HUES48 (cell line): ENCODE data around the gene FOXK1.

Experiments
- H3K27ac ChIP-seq: one replicate; pipeline ENCODE4 v1.7.0; 2013; ENCODE audit warnings: low read depth, low read length, inconsistent platforms
- H3K27me3 ChIP-seq: 2 replicates; pipeline ENCODE4 v1.6.1; 2013; ENCODE audit warnings: mild to moderate bottlenecking, low read length; ENCODE audit not compliant: control insufficient read depth, insufficient read depth
- H3K36me3 ChIP-seq: 2 replicates; pipeline ENCODE4 v1.6.1; 2013; ENCODE audit warnings: low read length; ENCODE audit not compliant: control insufficient read depth, insufficient read depth
- H3K4me1 ChIP-seq: 2 replicates; pipeline ENCODE4 v1.6.1; 2013; ENCODE audit warnings: mild to moderate bottlenecking, low read length; ENCODE audit not compliant: control insufficient read depth, insufficient read depth
- H3K4me3 ChIP-seq: 2 replicates; pipeline ENCODE4 v1.5.1; 2013; ENCODE audit warnings: mild to moderate bottlenecking, low read depth, low read length
- H3K9ac ChIP-seq: 2 replicates; pipeline ENCODE4 v1.6.1; 2013; ENCODE audit warnings: mild to moderate bottlenecking, low read depth, low read length, moderate library complexity
- H3K9me3 ChIP-seq: 2 replicates; pipeline ENCODE4 v1.6.1; 2013; ENCODE audit warnings: low read length; ENCODE audit not compliant: control insufficient read depth, insufficient read depth

The FOXK1 gene

DNA sequence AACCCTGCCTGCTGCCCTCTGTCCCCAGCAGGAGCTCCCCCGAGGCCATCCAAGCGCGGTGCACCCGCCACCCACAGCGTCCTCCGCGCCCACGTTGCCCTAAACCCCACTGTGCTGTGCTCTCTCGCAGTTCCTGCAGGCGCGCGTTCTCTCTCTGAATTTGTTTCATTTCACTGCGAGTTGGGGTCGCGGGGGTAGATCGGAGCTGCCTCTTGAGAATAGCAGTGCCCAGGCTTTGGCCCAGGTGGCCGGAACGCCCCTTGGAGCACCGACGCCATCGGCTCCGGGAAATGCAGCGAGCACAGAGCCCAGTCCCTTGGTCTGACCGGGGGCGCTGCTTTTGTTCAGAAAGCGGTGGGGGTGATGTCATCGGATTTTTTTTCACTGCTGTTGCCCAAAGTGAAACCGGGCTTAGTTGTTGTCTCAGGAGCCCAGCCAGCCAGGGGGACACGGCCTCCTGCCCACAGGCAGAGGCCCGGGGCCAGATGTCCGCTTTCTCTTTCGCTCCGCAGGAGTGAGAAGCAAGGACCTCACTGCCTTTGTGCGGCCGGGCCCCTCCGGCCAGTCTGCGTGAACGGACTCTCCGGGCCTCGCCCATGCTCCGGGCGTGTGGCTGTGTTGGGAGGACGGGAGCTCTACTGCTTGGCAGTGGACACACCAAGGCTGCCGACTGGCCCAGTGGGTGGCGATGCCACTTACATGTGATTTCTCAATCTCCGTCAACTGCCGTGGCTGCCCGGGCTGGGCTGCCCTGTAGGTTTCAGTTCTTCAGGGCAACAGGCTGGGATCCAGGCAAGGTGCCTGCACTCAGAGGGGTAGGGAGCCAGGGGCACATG lies 43.1 kb downstream of the FOXK1 start:
- H3K9me3 ChIP-seq: no peaks in the 10 kb centered on the region
- no peak overlapping the region for H3K4me3 ChIP-seq
- no peak overlapping the region for H3K9ac ChIP-seq

DNA sequence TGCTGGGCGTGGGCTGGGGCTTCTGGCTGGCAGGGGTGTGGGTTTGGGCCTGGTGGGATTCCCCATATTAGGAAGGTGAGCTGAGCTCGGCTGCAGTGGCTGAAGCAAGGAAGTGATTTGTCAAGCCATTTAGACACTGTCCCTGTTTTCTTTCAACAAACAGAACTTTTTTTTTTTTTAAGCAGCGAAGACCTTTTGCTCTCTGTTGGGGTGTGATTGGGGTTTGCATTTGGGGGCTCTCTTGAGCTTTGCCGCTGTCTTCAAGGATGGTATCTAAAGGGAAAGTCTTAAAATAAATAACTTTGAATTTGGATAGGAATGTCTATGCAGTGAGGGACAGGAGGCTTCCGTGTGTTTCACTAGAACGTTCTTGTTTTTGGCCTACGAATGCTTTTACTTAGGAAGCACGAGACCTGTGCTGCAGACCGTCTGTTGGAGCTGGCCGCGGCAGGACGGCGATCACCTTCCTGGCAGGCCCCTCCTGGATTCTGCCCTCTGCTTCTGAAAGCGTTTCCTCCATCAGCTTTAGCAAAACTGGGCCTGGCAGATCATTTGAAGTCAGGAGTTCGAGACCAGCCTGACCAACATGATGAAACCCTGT lies 43.9 kb downstream of the FOXK1 start:
- peaks cover 8% of the 10 kb centered on the region for H3K4me1 ChIP-seq
- no peaks in the 10 kb centered on the region for H3K36me3 ChIP-seq
- H3K4me3 ChIP-seq: no peak overlapping the region
- H3K27ac ChIP-seq: no peak overlapping the region
- no peak overlapping the region for H3K9ac ChIP-seq
- no peaks in the 10 kb centered on the region for H3K27me3 ChIP-seq
- no peaks in the 10 kb centered on the region for H3K9me3 ChIP-seq

More for the DNA sequence above, 43.1 kb downstream of the FOXK1 start:
- Histone ChIP-seq H3K27me3 (no peaks in the 10 kb centered on the region), H3K36me3 (no peaks in the 10 kb centered on the region), H3K27ac (peak overlapping the region; percentile 35), H3K4me1 (peaks cover 8% of the 10 kb centered on the region)

DNA sequence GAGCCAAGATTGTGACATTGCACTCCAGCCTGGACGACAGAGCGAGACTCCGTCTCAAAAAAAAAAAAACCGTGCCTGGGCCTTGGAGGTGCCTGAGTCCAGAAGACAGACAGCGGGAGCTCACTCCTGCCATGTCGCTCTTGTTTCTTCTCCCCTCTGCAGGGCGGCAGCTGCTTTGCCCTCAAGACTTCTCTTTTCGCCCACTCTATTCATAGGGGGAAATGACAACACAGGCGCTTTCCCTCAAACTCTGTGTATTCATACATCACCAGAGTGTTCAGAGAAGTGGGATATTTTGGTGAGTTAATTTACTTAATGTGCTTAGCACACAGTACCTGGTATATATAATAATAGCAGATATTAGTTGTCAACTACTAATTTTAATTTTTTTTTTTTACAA lies 44.5 kb downstream of the FOXK1 start:
- H3K27ac ChIP-seq: no peak overlapping the region
- peaks cover 8% of the 10 kb centered on the region for H3K4me1 ChIP-seq
- no peak overlapping the region for H3K9ac ChIP-seq
- H3K27me3 ChIP-seq: no peaks in the 10 kb centered on the region
- no peaks in the 10 kb centered on the region for H3K9me3 ChIP-seq
- H3K36me3 ChIP-seq: no peaks in the 10 kb centered on the region
- H3K4me3 ChIP-seq: no peak overlapping the region

DNA sequence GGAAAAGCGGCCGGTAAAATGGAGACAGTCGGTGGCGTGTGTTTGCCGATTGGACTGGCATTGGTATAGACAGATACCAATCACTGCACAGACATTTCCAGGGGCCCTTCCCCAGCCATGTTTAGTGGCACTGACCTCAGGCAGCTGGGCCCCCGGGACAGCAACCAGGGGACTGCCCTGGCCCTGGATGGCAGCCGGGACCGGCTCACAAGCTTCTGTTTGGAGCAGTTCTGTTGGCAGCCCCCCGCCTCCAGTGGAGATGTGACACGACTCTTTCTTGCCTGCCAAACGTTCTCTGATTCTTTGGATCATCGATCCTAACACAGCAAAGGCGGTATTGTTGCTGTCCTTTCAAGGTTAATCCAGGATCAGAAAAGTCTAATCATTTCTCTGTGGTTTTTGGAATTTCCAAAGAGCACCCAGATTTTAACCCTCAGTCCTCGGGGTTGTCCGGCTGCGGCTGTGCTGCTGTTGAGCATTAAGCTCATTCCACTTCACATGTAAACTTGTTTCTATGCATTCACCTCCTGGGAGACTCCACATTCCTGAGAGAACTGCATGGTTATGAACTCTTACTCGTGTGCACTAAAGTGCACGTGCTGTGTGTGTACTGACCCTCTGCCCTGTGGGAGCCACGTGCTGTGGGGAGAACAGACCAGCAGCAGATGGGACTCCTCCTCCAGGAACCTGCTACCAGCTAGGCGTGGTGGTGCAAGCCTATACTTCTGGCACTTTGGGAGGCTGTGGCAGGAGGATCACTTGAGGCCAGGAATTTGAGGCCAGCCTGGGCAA lies 46.0 kb downstream of the FOXK1 start:
- H3K36me3 ChIP-seq: no peaks in the 10 kb centered on the region
- H3K9me3 ChIP-seq: no peaks in the 10 kb centered on the region
- no peak overlapping the region for H3K4me3 ChIP-seq
- peaks cover 8% of the 10 kb centered on the region for H3K4me1 ChIP-seq
- no peak overlapping the region for H3K27ac ChIP-seq
- H3K27me3 ChIP-seq: no peaks in the 10 kb centered on the region
- no peak overlapping the region for H3K9ac ChIP-seq

DNA sequence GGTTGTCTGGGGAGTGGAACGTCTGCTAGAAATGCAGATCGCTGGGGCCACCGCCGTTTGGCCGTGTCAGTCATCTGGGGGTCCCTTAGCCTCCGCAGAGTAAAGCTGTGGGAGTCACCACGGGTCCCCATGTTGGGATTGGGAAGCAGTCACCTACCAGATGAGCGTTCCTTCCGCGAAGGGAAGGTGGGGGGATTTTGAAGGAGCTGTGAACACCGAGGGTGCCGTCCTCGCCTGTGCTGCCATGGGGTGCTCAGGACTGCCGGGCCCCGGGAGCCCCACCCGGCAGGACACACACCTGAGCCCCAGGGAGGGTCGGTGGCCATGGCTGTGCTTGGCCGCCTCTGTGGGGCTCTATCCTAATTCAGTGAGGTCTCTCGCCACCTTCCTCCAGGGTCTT lies 47.2 kb downstream of the FOXK1 start:
- Histone ChIP-seq H3K9me3 (no peaks in the 10 kb centered on the region), H3K4me3 (no peak overlapping the region), H3K27ac (no peak overlapping the region), H3K4me1 (peaks cover 8% of the 10 kb centered on the region), H3K9ac (no peak overlapping the region), H3K36me3 (no peaks in the 10 kb centered on the region), H3K27me3 (no peaks in the 10 kb centered on the region)

DNA sequence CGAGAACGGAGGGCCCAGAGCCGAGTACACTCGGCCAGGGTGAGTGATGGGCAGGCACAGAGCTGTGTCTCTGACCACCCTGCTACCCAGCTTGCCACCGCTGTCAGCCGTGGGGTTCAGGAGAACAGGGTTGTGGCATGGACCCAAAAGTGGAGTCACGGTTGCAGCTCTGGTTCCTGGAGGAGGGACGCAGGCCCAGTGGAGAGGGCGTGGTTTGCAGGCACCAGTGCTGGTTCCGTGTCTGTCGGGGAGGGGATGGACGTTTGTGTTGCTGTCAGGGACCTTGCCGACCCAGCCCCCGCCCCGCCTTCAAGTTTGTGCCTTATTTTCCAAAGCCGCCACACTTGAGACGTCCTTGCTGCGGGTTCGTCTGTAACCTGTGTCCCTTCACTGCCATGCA lies 48.2 kb downstream of the FOXK1 start:
- Histone ChIP-seq H3K4me3 (no peak overlapping the region), H3K36me3 (no peaks in the 10 kb centered on the region), H3K27ac (no peak overlapping the region), H3K9me3 (no peaks in the 10 kb centered on the region), H3K4me1 (peaks cover 4% of the 10 kb centered on the region; the same call in 1 of the 2 replicates), H3K9ac (no peak overlapping the region), H3K27me3 (no peaks in the 10 kb centered on the region)

DNA sequence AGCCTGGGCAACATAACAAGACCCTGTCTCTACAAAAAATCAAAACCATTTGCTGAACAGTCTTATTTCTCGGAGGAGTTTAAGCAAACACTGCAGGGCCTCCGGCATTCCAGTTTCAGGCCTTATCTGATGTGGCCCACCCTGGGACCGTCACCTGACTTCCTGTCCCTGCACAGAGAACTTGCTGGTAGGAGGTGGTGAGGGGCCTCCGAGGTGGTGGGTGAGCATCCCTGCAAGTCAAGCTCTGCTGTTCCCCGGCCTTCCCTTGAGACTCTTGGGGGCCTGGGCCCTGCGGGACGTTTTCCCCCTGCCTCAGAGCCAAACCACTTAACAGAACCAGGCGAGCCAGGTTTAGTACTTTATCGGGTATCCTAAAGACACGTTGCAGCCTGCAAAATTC lies 48.9 kb downstream of the FOXK1 start:
- Histone ChIP-seq H3K9ac (no peak overlapping the region), H3K27ac (no peak overlapping the region), H3K36me3 (no peaks in the 10 kb centered on the region), H3K9me3 (no peaks in the 10 kb centered on the region), H3K4me3 (no peak overlapping the region), H3K27me3 (no peaks in the 10 kb centered on the region), H3K4me1 (no peaks in the 10 kb centered on the region; the same call in 1 of the 2 replicates)

DNA sequence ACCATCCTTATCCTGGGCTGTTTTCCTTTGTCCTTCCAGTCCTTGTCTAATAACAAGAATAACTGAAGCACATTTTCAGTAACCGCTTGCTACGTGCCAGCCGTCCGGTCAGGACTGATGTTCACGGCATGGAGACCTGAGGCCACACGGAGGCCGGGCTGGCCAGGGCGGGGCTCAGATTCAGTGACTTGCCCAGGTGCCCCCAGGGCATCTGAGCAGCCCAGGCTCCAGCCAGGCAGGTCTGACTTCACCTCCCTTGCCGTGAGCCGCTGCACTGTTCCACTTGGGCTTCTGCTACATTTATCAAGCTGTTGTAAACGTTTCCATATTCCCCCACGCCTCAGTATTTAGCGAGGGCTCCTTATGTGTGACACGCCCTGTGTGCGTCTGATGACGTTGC lies 49.7 kb downstream of the FOXK1 start:
- Histone ChIP-seq H3K4me1 (no peaks in the 10 kb centered on the region), H3K9me3 (no peaks in the 10 kb centered on the region), H3K27ac (no peak overlapping the region), H3K4me3 (no peak overlapping the region), H3K9ac (no peak overlapping the region), H3K27me3 (no peaks in the 10 kb centered on the region), H3K36me3 (no peaks in the 10 kb centered on the region)

DNA sequence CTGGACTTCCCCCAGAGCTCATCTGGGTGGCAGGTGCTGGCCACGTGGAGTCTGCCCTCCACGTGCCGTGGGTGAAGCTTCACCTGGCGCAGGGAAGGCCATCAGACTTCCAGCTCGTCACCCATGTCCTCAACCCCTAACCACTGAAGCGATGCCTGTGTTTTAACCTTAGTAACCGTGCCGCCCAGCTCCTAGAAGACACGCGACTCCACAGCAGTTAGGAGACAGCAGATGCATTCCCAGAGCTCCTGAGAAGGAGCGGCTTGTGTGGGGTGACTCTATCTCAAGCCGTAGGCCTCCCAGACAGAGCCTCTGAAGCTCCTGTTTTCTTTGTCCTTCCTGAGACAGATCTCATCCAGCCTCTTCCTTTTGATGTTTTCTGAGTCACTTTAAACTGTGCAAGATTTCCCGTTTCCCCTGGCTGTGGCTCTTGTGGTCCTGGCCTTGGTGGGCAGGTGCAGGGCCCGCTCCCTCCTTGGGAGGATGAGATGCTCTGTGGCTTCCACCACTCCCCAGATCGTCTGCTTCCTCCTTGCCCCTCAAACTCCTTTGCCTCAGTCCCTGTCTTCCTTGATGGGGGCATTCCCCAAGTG lies 51.9 kb downstream of the FOXK1 start:
- Histone ChIP-seq H3K4me1 (peaks cover 8% of the 10 kb centered on the region), H3K4me3 (no peak overlapping the region), H3K27me3 (no peaks in the 10 kb centered on the region), H3K36me3 (no peaks in the 10 kb centered on the region), H3K27ac (no peak overlapping the region), H3K9me3 (no peaks in the 10 kb centered on the region), H3K9ac (no peak overlapping the region)

DNA sequence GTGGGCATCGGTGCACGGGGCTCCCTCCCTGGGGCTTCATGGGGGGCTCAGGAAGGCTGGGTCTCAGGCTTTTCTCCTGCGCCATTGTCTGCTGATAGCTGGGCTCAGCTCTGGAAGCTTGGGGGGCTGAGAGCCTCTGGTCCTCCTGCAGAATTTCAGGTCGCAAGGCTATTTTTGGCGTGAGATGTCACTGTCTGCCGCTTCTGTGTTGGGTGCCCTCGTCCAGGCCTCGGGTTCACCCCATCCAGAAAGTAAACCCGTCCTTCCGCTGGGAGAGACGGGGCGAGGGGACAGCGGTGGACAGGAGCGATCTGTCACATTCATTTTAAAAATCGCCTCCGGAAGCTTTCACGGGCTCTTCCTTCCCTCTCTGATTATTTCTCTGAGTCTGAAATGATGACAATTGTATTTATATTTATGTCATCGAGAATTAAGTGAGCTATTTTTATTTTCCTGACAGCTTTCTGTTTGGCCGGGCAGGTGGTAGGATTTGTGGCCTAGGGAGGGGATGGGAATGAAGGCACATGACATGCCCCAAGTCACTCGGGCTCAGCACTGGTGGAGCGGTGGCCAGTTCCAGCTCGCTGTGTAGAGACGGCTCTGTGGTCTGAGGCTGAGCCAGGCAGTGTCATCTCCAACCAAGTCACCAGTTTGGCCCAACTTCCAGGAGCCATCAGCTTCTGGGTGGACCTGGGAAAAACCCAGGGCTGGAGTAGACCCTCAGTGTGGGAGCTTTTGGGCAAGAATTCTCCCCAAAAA lies 52.7 kb downstream of the FOXK1 start:
- H3K36me3 ChIP-seq: no peaks in the 10 kb centered on the region
- no peak overlapping the region for H3K9ac ChIP-seq
- no peaks in the 10 kb centered on the region for H3K27me3 ChIP-seq
- no peaks in the 10 kb centered on the region for H3K9me3 ChIP-seq
- H3K4me1 ChIP-seq: peaks cover 13% of the 10 kb centered on the region
- H3K4me3 ChIP-seq: no peak overlapping the region
- H3K27ac ChIP-seq: no peak overlapping the region
